Tibial nerve (tissue), 4 donors: Measurements from ENCODE around the gene PAQR4.

Experiments used
- CTCF ChIP-seq, 5 experiments: fragments of 200-600 bp in 3 of 5; fragments of 450-650 bp in 2 of 5; sonication (generic) in 3 of 5; IDR thresholded peaks; one replicate each; pipeline ENCODE4 v1.5.1; 2016 to 2019; ENCODE audit warnings: antibody characterized with exemption in 5 of 5, mild to moderate bottlenecking in 3 of 5, moderate library complexity in 2 of 5
- EP300 ChIP-seq, 2 donors: sonication (generic); formaldehyde crosslinking; IDR thresholded peaks; one replicate each; pipeline ENCODE4 v1.6.1; 2017; ENCODE audit warnings: antibody characterized with exemption in 2 of 2, mild to moderate bottlenecking in 1 of 2

- TF ChIP-seq CTCF (IDR thresholded peaks at IDR 0.05) = no peak
- TF ChIP-seq EP300 (IDR thresholded peaks at IDR 0.05) = no peak
These were observed 18.8 kb upstream of the PAQR4 start for GRCh38 chr16:2950353-2950724.
